GM19240 (cell line): ENCODE measurements around the gene DPYSL5.

Experiments
- DNase-seq: peaks from one replicate; pipeline ENCODE4 v3.0.0; 2011; ENCODE audit warnings: low spot score; ENCODE audit not compliant: insufficient read length

Gene DPYSL5

DNA sequence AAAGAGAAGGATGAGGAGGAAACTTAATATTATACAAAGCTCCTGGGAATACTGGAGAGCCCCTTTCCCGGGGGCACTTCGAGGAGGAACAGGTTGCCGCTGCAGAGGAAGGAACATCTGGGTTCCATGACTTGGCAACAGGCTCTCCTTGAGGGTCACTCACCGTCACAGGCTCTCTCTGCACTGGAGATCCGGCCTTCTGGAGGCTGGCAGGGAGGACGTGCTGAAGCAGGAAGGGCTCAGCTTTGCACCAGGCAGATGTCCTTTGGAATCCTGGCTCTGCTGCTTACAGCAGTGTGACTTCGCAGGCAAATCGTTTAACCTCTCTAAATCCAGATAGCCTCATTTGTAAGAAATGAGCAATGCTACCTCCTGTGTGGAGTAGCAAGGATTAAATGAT lies 2.9 kb upstream of the DPYSL5 start:
- DNase-seq = no peak

- DNase-seq = peak; percentile 60
Observed at GRCh38 chr2:26846334-26847306, 1.3 kb upstream of the DPYSL5 start.

- no peak for DNase-seq
Observed at GRCh38 chr2:26847307-26847654, 651 bp upstream of the DPYSL5 start.

GRCh38 chr2:26848336-26849055 lies 564 bp downstream of the DPYSL5 start:
- no peak for DNase-seq

DNA sequence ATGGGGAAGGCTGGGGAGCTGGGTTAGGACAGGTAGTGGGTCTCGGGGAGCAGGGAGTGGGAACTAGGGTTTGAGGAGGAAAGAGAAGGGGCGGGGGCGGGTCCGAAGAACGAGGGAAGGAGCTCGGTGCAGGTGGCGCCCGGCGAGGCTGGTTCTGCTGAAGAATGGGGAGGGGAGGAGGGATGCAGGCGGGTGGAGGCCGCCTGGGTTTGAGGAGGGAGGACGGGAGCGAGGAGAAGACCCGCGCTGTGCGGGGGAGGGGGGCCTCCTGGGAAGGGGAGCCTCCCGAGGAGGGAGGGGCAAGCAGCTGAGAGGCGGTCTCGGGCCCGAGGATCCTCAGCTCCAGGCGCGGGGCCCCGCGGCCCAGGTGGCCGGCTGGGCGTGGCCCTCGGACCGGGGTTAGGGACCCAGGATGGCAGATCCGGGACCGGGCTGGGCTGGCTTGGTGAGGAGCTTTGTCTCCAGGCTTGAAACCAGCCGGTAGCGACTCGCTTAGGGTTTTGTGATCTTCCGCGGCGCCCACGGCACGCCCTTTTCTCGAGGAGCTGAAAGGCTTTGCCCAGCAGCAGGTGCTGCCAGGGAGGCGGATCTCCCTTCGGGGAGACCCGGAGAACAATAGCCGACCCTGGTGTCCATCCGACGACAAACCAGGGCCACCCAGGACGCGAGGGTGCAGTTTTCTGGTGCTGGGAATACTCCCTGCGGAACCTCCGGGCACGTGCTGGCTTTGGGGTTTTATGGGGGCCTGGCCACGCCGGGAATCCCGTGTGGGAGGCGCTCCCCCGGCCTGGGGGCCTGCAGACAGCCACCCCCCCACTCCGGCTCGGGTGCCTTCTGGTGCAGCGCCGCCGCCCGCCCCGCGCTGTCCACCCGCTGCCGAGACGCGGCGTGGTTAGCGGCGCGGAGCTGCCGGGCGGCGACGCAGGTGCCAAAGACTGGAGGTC lies 1.4 kb downstream of the DPYSL5 start:
- no peak for DNase-seq

DNA sequence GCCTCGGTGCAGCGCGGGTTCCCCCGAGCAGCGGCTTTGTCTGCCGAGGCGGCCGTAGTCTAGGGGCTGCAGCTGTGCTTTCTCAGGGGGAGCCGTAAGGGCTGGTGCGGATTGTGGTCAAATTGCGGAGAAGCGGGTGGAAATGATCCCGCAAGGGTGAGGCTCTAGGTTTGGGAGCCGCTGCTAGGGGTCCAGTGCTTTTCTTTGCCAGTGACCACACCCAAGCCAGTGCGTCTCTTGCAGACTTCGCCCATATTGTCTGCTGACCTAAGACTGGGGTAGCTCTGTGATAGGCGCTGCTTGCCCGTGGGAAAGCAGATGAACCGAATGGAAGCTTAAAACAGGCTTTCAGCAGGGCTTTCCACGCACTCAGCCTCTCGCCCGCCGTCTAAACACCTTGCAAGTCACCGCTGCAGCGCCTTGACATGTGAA lies 2.1 kb downstream of the DPYSL5 start:
- no peak for DNase-seq

- no peak for DNase-seq
Observed at GRCh38 chr2:26850505-26850904, 2.6 kb downstream of the DPYSL5 start.

DNA sequence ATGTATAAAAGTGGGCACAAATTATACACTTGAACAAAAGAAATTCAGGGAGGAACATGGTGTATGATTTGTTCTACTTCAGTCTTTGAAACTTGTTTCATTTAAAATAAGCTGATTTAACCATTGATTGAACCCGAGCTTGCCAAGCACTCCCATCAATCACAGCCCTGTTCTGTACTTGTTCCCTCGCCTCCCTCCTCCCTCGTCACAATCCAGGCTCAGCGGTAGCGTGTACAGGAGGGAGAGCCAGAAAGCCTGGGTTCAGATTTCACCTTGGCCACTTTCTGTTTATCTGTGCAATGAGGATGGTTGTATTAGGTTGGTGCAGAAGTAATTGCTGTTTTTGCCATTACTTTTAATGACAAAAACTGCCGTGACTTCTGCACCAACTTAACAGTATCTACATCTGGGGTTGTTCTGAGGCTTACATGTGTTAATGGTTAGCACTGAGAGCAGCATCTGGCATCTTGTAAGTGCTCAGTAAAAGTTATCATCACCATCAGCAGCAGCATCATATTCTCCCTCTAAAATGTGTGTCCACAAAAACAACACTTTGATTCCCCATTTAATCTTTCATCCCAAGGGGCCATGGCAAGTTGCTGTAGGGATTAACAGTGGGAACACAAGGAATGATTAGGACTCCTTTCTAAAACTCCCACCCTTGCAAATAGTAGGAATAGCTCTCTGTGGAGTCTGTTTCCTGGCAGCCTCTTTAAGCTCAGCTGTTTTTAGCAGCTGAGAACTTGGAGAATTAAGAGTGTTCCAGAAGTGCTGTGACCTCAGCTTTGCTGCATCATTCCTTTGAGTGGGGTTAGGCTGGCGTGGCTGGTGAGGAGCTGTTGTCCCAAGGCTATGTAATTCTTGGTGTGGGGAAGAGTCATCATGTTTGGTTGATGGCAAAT lies 4.7 kb downstream of the DPYSL5 start:
- no peak for DNase-seq

DNA sequence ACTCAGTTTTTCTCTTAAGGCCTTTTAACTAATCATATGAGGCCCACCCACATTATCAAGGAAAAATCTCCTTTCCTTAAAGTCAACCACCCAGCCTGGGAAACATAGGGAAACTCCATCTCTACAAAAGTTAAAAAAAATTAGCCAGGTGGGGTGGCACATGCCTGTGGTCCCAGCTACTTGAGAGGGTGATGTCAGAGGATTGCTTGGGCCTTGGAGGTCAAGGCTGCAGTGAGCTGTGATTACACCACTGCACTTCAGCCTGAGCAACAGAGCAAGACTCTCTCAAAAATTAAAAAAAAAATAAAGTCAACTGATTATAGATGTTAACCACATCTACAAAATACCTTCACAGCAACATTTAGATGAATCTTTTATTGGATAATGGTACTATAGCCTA lies 5.8 kb downstream of the DPYSL5 start:
- no peak for DNase-seq

- DNase-seq = no peak
Observed at GRCh38 chr2:26854283-26854827, 6.4 kb downstream of the DPYSL5 start.

- DNase-seq = no peak
Observed at GRCh38 chr2:26855466-26855865, 7.5 kb downstream of the DPYSL5 start.

DNA sequence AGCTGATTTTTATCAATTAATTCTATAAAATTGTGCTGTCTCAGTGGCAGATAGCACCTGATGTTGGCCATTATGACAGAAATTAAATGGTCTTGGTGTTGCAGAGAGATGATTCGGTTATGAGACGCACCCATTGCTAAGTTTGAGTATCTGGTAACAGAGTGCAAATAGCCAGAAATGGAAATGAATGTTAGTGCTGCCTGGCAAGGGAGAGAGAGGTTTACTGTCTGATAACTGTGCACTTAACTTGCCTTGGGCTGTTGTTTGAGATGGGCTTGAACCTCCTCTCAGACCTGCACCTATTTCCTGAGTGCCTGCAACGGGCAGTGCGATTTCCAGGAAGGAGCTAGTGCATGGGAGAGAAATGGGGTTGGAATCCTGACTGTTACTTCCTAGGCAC lies 11.7 kb downstream of the DPYSL5 start:
- no peak for DNase-seq

DNA sequence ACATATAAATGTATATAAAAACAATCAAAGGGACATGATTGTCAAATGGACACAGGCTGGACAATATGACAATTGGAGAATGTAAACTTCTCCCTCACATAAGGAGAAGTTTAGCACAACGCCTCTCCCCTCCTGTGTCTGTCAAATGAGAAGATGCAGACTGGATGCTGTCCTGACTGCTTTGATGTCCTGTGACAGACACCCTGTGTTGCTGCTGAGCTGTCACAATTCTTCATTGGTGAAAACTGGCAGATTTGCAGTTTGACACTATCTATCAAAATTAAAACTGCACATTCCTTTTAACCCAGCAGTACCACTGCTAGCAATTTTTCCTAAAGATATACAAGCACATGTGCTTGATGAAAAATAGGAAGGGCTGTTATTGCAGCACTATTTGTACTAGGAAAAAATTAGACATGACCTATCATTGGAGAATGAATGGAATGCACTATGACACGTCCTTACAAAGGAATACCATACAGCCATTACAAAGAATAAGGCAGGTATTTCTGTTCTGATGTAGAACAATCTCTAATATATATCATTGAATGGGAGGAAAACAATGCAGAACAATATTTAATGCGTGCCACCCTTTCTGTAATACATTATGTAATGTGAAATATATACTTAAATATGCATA lies 12.4 kb downstream of the DPYSL5 start:
- DNase-seq = no peak

DNA sequence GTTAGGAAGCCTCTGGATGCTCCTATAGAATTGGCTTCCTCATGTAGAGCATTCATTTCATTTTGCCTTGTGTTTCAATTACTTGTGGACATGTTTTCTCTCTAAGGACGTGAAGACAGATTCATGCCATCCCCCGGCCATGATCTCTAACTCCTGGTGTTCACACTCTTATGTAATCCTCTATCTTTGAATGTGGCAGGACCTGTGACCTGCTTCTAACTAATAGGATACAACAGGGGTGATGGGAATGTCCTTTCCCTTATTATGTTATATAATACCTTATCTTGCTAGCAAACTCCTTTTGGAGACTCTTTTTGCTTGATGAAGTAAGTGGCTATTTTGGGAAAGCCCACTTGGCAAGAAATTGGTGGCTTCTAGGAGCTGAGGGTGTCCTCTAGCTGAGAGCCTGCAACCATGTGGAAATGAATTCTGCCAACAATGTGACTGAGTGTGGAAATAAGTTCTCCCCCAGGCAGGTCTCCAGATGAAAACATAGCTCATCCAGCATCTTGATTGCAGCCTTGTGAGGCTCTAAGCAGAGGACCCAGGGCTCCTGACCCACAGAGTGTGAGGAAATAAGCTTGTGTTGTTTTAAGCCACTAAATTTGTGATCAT lies 13.8 kb downstream of the DPYSL5 start:
- DNase-seq = no peak

DNA sequence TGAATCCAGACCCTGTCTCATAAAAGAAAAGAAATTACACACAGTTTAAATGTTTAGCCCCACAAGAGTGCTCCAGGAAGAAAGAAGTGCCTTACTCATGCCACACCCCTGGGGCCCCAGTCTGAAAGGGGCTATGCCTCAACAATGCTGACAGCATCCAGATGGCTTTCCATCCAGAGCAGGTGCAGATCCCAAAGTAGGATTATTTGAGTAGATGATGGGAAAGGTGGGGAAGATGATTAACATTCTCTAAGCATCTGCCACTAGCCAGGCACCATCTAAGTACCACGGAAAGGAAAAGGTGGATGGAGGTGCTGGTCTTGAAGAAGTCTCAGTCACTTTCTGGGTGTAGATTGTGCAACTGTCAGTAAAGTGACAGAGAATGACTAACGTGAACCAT lies 16.3 kb downstream of the DPYSL5 start:
- DNase-seq = no peak

GRCh38 chr2:26864646-26865045 lies 16.7 kb downstream of the DPYSL5 start:
- no peak for DNase-seq

GRCh38 chr2:26870585-26871095 lies 22.7 kb downstream of the DPYSL5 start:
- DNase-seq = no peak

DNA sequence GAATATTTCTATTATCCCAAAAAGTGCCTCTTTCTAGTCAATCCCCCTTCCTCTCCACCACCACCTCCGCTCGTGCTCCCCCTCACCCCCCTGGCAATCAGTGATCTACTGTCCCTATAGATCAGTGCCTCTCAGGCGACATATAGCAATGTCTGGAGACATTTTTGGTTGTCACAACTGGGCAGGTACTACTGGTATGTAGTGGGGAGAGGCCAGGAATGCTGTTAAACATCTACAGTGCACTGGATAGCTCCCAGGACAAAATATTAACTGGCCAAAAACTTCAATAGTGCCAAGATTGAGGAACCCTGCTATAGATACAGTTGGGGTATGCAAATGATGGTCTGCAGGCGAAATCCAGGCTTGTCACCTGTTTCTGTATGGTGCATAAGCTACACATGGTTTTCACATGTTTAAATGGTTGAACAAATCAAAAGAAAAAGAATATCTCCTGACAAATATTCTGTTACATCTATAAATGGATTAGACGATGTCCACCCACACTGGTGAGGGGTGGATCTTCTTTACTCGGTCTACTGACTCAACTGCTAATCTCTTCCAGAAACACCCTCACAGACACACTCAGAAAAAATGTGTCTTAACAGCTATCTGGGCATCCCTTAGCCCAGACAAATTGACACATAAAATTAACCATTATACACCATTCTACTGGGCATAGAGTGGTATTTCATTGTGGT lies 25.5 kb downstream of the DPYSL5 start:
- no peak for DNase-seq
